ENCODE measurements around the gene GIPR.

Gene GIPR

DNA sequence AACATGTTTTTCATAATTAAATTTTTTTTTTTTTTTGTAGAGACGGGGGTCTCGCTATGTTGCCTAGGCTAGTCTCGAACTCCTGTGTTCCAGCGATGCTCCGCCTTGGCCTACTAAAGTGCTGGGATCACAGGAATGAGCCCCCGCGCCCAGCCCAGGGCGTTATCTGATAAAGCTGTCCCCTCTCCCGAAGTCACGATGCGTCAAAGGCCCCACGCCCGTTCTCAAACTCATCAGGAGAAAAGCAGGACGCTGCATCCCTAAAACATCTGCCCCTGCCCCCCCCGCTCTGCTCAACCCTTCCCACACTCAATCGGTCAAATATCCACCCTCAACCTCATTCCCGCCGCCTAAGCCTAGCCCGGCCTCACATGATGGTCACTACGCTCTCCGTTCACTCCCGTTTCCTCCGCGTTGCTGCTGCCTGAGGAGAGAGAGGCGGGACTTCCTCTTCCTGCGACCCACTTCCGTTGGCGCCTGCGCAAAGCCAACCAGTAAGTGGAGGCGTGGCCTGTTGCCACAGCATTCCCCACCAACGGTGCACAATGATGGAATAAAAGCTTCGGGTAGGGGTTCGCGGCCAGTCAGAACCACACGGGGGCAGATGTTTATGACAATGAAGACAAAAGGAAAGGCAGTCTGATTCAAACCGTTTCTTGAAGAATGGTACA is 23.6 kb downstream of the GIPR start, which contains the start of gene SNRPD2 (continued):
- TF ChIP-seq, protein P1, sequence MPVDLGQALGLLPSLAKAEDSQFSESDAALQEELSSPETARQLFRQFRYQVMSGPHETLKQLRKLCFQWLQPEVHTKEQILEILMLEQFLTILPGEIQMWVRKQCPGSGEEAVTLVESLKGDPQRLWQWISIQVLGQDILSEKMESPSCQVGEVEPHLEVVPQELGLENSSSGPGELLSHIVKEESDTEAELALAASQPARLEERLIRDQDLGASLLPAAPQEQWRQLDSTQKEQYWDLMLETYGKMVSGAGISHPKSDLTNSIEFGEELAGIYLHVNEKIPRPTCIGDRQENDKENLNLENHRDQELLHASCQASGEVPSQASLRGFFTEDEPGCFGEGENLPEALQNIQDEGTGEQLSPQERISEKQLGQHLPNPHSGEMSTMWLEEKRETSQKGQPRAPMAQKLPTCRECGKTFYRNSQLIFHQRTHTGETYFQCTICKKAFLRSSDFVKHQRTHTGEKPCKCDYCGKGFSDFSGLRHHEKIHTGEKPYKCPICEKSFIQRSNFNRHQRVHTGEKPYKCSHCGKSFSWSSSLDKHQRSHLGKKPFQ (tag by site-specific recombination; IDR thresholded peaks at IDR 0.05) = no peak
- TF ChIP-seq ZNF629 (tag by site-specific recombination; IDR thresholded peaks at IDR 0.05) (peak; percentile 37; the same call in 1 of the 2 replicates), ZNF658 (tag by site-specific recombination; IDR thresholded peaks at IDR 0.05) (no peak), ZNF555 (tag by site-specific recombination; conservative IDR thresholded peaks at IDR 0.05) (no peak), KLF16 (tag by site-specific recombination; IDR thresholded peaks at IDR 0.05) (peak; percentile 80), ZNF132 (tag by site-specific recombination; IDR thresholded peaks at IDR 0.05; ENCODE audit: borderline replicate concordance) (no peak), ZEB2 (tag by site-specific recombination; IDR thresholded peaks at IDR 0.05) (no peak; the same call in 1 of the 2 replicates), TCF7L2 (IDR thresholded peaks at IDR 0.05; ENCODE audit: borderline replicate concordance, low read depth, low read length) (no peak), ZBTB20 (tag by site-specific recombination; IDR thresholded peaks at IDR 0.05) (no peak), ZNF155 (tag by site-specific recombination; IDR thresholded peaks at IDR 0.05) (no peak), GFI1B (tag by site-specific recombination; IDR thresholded peaks at IDR 0.05) (no peak), YY1 (tag by site-specific recombination; IDR thresholded peaks at IDR 0.05) (no peak), ZNF404 (tag by site-specific recombination; IDR thresholded peaks at IDR 0.05) (no peak), ZNF837 (tag by site-specific recombination; IDR thresholded peaks at IDR 0.05) (no peak), ZNF169 (tag by site-specific recombination; IDR thresholded peaks at IDR 0.05) (peak; percentile 97), ZBTB8A (tag by site-specific recombination; IDR thresholded peaks at IDR 0.05) (peak; percentile 65; the same call in 1 of the 2 replicates), ZFP69B (tag by site-specific recombination; IDR thresholded peaks at IDR 0.05) (0 out of 2 replicates have a peak, but pooled peaks have one; percentile 41), ZNF776 (tag by site-specific recombination; IDR thresholded peaks at IDR 0.05; ENCODE audit: borderline replicate concordance) (no peak), KLF1 (tag by site-specific recombination; IDR thresholded peaks at IDR 0.05) (peak; percentile 81)
- TF ChIP-seq, protein P2, sequence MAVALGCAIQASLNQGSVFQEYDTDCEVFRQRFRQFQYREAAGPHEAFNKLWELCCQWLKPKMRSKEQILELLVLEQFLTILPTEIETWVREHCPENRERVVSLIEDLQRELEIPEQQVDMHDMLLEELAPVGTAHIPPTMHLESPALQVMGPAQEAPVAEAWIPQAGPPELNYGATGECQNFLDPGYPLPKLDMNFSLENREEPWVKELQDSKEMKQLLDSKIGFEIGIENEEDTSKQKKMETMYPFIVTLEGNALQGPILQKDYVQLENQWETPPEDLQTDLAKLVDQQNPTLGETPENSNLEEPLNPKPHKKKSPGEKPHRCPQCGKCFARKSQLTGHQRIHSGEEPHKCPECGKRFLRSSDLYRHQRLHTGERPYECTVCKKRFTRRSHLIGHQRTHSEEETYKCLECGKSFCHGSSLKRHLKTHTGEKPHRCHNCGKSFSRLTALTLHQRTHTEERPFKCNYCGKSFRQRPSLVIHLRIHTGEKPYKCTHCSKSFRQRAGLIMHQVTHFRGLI (tag by site-specific recombination; IDR thresholded peaks at IDR 0.05) = no peak
- TF ChIP-seq, protein P3, sequence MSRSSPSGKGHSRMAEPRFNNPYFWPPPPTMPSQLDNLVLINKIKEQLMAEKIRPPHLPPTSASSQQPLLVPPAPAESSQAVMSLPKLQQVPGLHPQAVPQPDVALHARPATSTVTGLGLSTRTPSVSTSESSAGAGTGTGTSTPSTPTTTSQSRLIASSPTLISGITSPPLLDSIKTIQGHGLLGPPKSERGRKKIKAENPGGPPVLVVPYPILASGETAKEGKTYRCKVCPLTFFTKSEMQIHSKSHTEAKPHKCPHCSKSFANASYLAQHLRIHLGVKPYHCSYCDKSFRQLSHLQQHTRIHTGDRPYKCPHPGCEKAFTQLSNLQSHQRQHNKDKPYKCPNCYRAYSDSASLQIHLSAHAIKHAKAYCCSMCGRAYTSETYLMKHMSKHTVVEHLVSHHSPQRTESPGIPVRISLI (tag by site-specific recombination; IDR thresholded peaks at IDR 0.05) = 0 out of 2 replicates have a peak, but pooled peaks have one; percentile 28
- TF ChIP-seq, protein P4, sequence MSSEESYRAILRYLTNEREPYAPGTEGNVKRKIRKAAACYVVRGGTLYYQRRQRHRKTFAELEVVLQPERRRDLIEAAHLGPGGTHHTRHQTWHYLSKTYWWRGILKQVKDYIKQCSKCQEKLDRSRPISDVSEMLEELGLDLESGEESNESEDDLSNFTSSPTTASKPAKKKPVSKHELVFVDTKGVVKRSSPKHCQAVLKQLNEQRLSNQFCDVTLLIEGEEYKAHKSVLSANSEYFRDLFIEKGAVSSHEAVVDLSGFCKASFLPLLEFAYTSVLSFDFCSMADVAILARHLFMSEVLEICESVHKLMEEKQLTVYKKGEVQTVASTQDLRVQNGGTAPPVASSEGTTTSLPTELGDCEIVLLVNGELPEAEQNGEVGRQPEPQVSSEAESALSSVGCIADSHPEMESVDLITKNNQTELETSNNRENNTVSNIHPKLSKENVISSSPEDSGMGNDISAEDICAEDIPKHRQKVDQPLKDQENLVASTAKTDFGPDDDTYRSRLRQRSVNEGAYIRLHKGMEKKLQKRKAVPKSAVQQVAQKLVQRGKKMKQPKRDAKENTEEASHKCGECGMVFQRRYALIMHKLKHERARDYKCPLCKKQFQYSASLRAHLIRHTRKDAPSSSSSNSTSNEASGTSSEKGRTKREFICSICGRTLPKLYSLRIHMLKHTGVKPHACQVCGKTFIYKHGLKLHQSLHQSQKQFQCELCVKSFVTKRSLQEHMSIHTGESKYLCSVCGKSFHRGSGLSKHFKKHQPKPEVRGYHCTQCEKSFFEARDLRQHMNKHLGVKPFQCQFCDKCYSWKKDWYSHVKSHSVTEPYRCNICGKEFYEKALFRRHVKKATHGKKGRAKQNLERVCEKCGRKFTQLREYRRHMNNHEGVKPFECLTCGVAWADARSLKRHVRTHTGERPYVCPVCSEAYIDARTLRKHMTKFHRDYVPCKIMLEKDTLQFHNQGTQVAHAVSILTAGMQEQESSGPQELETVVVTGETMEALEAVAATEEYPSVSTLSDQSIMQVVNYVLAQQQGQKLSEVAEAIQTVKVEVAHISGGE (tag by site-specific recombination; conservative IDR thresholded peaks at IDR 0.05; ENCODE audit: low read depth) = peak; percentile 89
- TF ChIP-seq, protein P5, sequence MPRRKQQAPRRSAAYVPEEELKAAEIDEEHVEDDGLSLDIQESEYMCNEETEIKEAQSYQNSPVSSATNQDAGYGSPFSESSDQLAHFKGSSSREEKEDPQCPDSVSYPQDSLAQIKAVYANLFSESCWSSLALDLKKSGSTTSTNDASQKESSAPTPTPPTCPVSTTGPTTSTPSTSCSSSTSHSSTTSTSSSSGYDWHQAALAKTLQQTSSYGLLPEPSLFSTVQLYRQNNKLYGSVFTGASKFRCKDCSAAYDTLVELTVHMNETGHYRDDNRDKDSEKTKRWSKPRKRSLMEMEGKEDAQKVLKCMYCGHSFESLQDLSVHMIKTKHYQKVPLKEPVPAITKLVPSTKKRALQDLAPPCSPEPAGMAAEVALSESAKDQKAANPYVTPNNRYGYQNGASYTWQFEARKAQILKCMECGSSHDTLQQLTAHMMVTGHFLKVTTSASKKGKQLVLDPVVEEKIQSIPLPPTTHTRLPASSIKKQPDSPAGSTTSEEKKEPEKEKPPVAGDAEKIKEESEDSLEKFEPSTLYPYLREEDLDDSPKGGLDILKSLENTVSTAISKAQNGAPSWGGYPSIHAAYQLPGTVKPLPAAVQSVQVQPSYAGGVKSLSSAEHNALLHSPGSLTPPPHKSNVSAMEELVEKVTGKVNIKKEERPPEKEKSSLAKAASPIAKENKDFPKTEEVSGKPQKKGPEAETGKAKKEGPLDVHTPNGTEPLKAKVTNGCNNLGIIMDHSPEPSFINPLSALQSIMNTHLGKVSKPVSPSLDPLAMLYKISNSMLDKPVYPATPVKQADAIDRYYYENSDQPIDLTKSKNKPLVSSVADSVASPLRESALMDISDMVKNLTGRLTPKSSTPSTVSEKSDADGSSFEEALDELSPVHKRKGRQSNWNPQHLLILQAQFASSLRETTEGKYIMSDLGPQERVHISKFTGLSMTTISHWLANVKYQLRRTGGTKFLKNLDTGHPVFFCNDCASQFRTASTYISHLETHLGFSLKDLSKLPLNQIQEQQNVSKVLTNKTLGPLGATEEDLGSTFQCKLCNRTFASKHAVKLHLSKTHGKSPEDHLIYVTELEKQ (tag by site-specific recombination; IDR thresholded peaks at IDR 0.05; ENCODE audit: borderline replicate concordance) = no peak
- TF ChIP-seq, protein P6, sequence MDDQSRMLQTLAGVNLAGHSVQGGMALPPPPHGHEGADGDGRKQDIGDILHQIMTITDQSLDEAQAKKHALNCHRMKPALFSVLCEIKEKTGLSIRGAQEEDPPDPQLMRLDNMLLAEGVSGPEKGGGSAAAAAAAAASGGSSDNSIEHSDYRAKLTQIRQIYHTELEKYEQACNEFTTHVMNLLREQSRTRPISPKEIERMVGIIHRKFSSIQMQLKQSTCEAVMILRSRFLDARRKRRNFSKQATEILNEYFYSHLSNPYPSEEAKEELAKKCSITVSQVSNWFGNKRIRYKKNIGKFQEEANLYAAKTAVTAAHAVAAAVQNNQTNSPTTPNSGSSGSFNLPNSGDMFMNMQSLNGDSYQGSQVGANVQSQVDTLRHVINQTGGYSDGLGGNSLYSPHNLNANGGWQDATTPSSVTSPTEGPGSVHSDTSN (CRISPR knock-in tag; IDR thresholded peaks at IDR 0.05) = 0 out of 2 replicates have a peak, but pooled peaks have one; percentile 68
